LNCAP (cell line): ENCODE results near the gene FOXF1.

ENCODE experiments used
- CTCF ChIP-seq: fragments of 450-650 bp; IDR thresholded peaks from 2 replicates; pipeline ENCODE4 v1.5.1; 2017; ENCODE audit warnings: mild to moderate bottlenecking

The FOXF1 gene

GRCh38 chr16:86510465-86511261 lies at the start of gene FOXF1:
Gene FOXF1, plus strand, starts transcription at chr16:86510527. Its CDS starts 43 bp downstream, at chr16:86510570.
- TF ChIP-seq CTCF, result no peak

GRCh38 chr16:86461037-86461436 lies 49.3 kb upstream of the FOXF1 start:
- TF ChIP-seq CTCF, result no peak

- TF ChIP-seq CTCF, result no peak
These were observed 47.8 kb upstream of the FOXF1 start for GRCh38 chr16:86462334-86463084.

- TF ChIP-seq CTCF, result no peak
These were observed 46.3 kb upstream of the FOXF1 start for GRCh38 chr16:86464044-86464443.

DNA sequence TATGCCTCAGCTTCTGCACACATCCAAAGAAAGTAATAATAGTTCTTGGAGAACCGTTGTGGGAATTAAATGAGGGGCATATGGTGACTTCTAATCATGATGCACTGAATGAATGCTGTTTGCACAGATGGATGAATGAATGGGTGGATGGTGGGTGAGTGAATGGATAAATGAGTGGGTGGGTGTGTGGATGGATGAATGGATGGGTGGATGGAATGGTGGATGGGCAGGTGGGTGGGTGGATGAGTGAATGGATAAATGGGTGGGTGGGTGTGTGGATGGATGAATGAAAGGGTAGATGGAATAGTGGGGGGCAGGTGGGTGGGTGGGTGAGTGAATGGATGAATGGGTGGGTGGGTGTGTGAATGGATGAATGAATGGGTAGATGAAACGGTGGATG lies 44.9 kb upstream of the FOXF1 start:
- no peak for TF ChIP-seq CTCF

DNA sequence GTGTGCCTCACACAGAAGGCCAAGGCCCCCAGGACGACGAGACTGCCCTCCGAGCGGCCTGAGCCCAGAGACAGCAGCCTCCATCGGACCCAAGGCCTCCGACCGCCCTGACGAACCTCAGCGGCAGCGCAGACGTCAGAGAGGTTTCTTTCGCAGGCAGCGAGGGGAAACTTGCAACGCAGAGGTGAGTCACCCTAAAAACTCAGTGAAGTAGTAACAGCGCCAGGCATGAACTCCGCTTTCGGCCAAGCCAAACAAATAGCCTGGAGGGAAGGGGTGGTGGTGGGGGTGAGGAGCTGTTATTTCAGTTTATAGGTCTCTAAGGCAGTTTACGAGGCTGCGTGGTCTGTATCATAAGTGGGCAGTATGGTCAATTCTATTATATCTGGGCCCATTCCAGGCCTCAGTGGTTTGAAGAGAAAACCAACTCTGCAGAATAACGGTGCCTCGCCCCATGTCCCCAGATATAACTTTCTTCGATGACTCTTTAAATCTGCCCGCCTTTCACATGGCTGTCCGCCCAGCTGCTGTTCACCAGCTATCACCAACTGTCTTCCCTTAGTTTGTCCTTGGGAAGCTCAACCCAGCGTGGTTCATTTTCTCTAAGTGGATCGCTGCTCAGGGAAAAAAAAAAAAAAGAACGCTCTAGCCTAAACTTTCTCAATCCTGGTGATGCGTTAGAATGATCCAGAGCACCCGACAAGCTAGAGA lies 43.5 kb upstream of the FOXF1 start:
- TF ChIP-seq CTCF, result no peak

DNA sequence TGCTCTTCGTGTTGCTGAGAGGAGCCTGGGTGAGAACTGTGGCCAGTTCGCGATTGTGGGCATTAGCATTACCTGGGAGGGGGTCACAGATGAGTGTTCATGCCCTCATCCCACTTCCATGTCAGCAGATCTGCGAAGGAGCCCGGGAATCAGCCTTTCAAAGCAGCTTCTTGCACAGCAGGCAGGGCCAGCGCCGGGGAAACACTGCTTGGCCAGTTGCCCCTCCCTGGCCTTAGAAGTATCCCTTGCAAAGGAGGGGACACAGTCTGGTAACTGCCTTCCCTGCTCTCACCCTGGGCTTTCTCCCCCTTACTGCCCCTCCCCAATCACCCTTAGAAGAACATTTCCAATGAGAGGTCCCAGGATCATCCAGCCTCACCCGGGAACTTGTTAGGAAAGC lies 42.8 kb upstream of the FOXF1 start:
- no peak for TF ChIP-seq CTCF
